Activated CD4-positive, alpha-beta memory T cell treated with anti-CD3 and anti-CD28 coated beads for 36 hours (primary cell): ENCODE data around the gene MED14. TPM values are rescaled to one million over a fixed set of nuclear protein-coding genes. Genes with fewer than 3 reads are reported as not detected.

Source experiments
- CTCF ChIA-PET: fragments of 350-600 bp; sonication (Branson Sonifier 250); formaldehyde crosslinking; loops from one replicate; lab custom pipeline; 2021; ENCODE audit warnings: antibody characterized with exemption, inconsistent platforms; lab: Charles Lee
- POLR2A ChIA-PET: fragments of 350-600 bp; sonication (Branson Sonifier 250); formaldehyde crosslinking; loops from one replicate; lab custom pipeline; 2021; ENCODE audit warnings: antibody characterized with exemption; lab: Charles Lee
- DNase-seq: peaks from one replicate; pipeline ENCODE4 v3.0.0-alpha.2; 2020
- H3K27ac Mint-ChIP-seq: one replicate; pipeline ENCODE4 v1.8.0; 2021; ENCODE audit warnings: mixed read lengths
- H3K27me3 Mint-ChIP-seq: one replicate; pipeline ENCODE4 v1.8.0; 2021; ENCODE audit warnings: mixed read lengths
- H3K36me3 Mint-ChIP-seq: one replicate; pipeline ENCODE4 v1.8.0; 2021; ENCODE audit warnings: mixed read lengths
- H3K4me1 Mint-ChIP-seq: one replicate; pipeline ENCODE4 v1.8.0; 2021; ENCODE audit warnings: low read depth, mixed read lengths
- H3K4me3 Mint-ChIP-seq: one replicate; pipeline ENCODE4 v1.8.0; 2021; ENCODE audit warnings: mild to moderate bottlenecking, mixed read lengths
- H3K9me3 Mint-ChIP-seq: one replicate; pipeline ENCODE4 v1.8.0; 2021; ENCODE audit warnings: mixed read lengths
- intact Hi-C: fragments of 100-400 bp; cut with micrococcal nuclease; formaldehyde crosslinking; loops from one replicate; pipeline ENCODE4 v1.15.1; 2023
- total RNA-seq, 2 experiments: library from RNA; stranded (reverse); gene quantifications; one replicate each; pipeline ENCODE4 v1.2.3, GENCODE V29; 2021

The MED14 gene
- total RNA-seq, 2 experiments from 2014 or later: 46.4 to 49.4 TPM

GRCh38 chrX:40694802-40695201 lies 40.5 kb downstream of the MED14 start:
- no peak for DNase-seq
- Mint-ChIP-seq H3K27me3 (no peaks in the 10 kb centered on the region), H3K4me3 (no peak overlapping the region), H3K27ac (no peak overlapping the region), H3K9me3 (no peaks in the 10 kb centered on the region), H3K36me3 (peaks cover 11% of the 10 kb centered on the region), H3K4me1 (no peaks in the 10 kb centered on the region)
- intact Hi-C loops: no loop called here
- CTCF ChIA-PET: no interaction called here
- POLR2A ChIA-PET: no interaction called here

GRCh38 chrX:40688929-40689328 lies 46.4 kb downstream of the MED14 start:
- ChIA-PET POLR2A (no interaction called here), CTCF (no interaction called here)
- Mint-ChIP-seq H3K27ac (no peak overlapping the region), H3K27me3 (no peaks in the 10 kb centered on the region), H3K9me3 (no peaks in the 10 kb centered on the region), H3K4me3 (no peak overlapping the region), H3K4me1 (peaks cover 7% of the 10 kb centered on the region), H3K36me3 (peaks cover 19% of the 10 kb centered on the region)
- DNase-seq: no peak
- intact Hi-C loops: loop anchor here (2.0 kb wide), 1 partner anchor 26 kb away; no protein-coding TSS in a partner anchor

GRCh38 chrX:40687169-40687568 lies 48.2 kb downstream of the MED14 start:
- H3K4me3 Mint-ChIP-seq: no peak overlapping the region
- no peak for DNase-seq
- CTCF ChIA-PET: interaction anchor here (0.7 to 1.9 kb wide), 3 partner anchors 36 to 451 kb away, joined by 3 to 7 read pairs (median 3); no protein-coding TSS in a partner anchor
- H3K36me3 Mint-ChIP-seq: peaks cover 17% of the 10 kb centered on the region
- POLR2A ChIA-PET: no interaction called here
- no peaks in the 10 kb centered on the region for H3K27me3 Mint-ChIP-seq
- H3K4me1 Mint-ChIP-seq: peaks cover 11% of the 10 kb centered on the region
- intact Hi-C loops: no loop called here
- no peaks in the 10 kb centered on the region for H3K9me3 Mint-ChIP-seq
- no peak overlapping the region for H3K27ac Mint-ChIP-seq

- H3K9me3 Mint-ChIP-seq: no peaks in the 10 kb centered on the region
- peaks cover 11% of the 10 kb centered on the region for H3K4me1 Mint-ChIP-seq
- H3K36me3 Mint-ChIP-seq: peaks cover 12% of the 10 kb centered on the region
- intact Hi-C loops: no loop called here
- POLR2A ChIA-PET: no interaction called here
- CTCF ChIA-PET: interaction anchor here (1.4 kb wide), 1 partner anchor 109 kb away, joined by 7 read pairs; no protein-coding TSS in a partner anchor
- H3K27me3 Mint-ChIP-seq: no peaks in the 10 kb centered on the region
- no peak overlapping the region for H3K4me3 Mint-ChIP-seq
- no peak overlapping the region for H3K27ac Mint-ChIP-seq
- DNase-seq: no peak
Observed at GRCh38 chrX:40685362-40685918, 49.9 kb downstream of the MED14 start.

DNA sequence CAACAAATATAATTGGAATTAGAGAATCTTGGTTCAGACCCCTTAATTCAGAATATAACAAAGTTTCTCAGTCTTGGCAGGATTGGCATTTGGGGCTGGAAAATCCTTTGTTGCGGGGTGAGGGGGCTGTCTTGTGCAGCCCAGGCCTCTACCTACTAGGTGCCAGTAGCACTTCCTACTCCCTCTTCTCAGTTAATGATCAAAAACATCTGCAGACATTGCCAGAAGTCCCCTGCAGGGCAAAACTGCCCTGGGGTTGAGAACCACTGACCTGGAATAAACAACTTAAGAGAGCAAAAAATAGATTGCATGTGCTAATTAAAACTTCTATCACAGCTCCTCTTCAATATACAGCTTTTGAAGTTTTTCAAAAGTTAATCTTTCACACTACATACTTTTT lies 51.2 kb downstream of the MED14 start:
- Mint-ChIP-seq H3K4me3 (no peak overlapping the region), H3K4me1 (peaks cover 11% of the 10 kb centered on the region), H3K27ac (no peak overlapping the region), H3K36me3 (peaks cover 14% of the 10 kb centered on the region), H3K27me3 (no peaks in the 10 kb centered on the region), H3K9me3 (no peaks in the 10 kb centered on the region)
- no peak for DNase-seq
- intact Hi-C loops: no loop called here
- ChIA-PET CTCF (interaction anchor here (1.2 kb wide), 1 partner anchor 33 kb away, joined by 3 read pairs; no protein-coding TSS in a partner anchor), POLR2A (no interaction called here)

- intact Hi-C loops: no loop called here
- ChIA-PET CTCF (interaction anchor here (0.9 to 1.2 kb wide), 2 partner anchors 32 to 111 kb away, joined by 3 read pairs; no protein-coding TSS in a partner anchor), POLR2A (no interaction called here)
- Mint-ChIP-seq H3K4me1 (peaks cover 12% of the 10 kb centered on the region), H3K9me3 (no peaks in the 10 kb centered on the region), H3K27ac (peak overlapping the region; percentile 13), H3K36me3 (peaks cover 15% of the 10 kb centered on the region), H3K27me3 (no peaks in the 10 kb centered on the region), H3K4me3 (no peak overlapping the region)
- DNase-seq: no peak
Observed at GRCh38 chrX:40683245-40683644, 52.1 kb downstream of the MED14 start.

GRCh38 chrX:40671126-40671525 lies 64.2 kb downstream of the MED14 start:
- intact Hi-C loops: no loop called here
- CTCF ChIA-PET: interaction anchor here (1.5 kb wide), 1 partner anchor 20 kb away, joined by 7 read pairs; no protein-coding TSS in a partner anchor
- H3K4me3 Mint-ChIP-seq: no peak overlapping the region
- no peaks in the 10 kb centered on the region for H3K9me3 Mint-ChIP-seq
- no peak overlapping the region for H3K27ac Mint-ChIP-seq
- POLR2A ChIA-PET: no interaction called here
- H3K4me1 Mint-ChIP-seq: no peaks in the 10 kb centered on the region
- H3K36me3 Mint-ChIP-seq: peaks cover 21% of the 10 kb centered on the region
- no peak for DNase-seq
- no peaks in the 10 kb centered on the region for H3K27me3 Mint-ChIP-seq

GRCh38 chrX:40663880-40664630 lies 71.3 kb downstream of the MED14 start:
- Mint-ChIP-seq H3K27me3 (no peaks in the 10 kb centered on the region), H3K4me1 (no peaks in the 10 kb centered on the region), H3K9me3 (no peaks in the 10 kb centered on the region), H3K27ac (peak overlapping the region; percentile 45), H3K4me3 (no peak overlapping the region), H3K36me3 (peaks cover 24% of the 10 kb centered on the region)
- intact Hi-C loops: no loop called here
- CTCF ChIA-PET: interaction anchor here (1.4 to 1.6 kb wide), 2 partner anchors 12 to 131 kb away, joined by 8 to 10 read pairs; no protein-coding TSS in a partner anchor
- POLR2A ChIA-PET: no interaction called here
- DNase-seq: no peak

DNA sequence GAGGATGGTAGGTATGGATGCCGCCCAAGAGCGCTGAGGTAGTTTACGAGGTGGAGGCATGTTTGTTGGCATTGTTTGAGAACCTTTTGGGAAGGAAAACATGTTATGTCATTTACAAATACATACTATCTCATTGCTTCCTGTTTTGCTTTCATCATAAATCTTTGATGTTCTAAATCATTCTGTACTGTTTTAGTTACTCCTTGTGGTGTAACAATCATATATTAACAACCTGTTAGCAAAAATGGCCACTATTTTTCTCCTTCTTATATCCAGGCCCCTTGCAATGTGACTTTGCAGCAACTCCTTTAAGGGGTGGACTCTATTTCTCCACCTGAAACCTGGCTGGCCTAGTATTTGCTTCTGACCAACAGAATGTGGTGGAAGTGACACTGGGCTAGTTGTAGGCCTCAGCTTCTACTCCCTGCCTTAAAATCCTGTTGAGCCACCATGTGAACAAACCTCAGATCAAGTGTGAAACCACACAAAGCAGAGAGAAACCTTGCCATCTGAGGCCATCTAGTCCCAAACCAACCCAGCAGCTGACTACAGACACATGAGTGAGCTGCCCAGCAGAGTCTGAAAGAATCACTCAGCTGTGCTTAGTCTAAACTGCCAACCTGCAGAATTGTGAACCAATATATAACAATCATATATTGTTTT lies 72.1 kb downstream of the MED14 start:
- intact Hi-C loops: no loop called here
- Mint-ChIP-seq H3K36me3 (peaks cover 24% of the 10 kb centered on the region), H3K9me3 (no peaks in the 10 kb centered on the region), H3K27ac (peak overlapping the region; percentile 42), H3K4me3 (no peak overlapping the region), H3K4me1 (no peaks in the 10 kb centered on the region), H3K27me3 (no peaks in the 10 kb centered on the region)
- POLR2A ChIA-PET: no interaction called here
- CTCF ChIA-PET: interaction anchor here (1.4 to 1.6 kb wide), 2 partner anchors 12 to 131 kb away, joined by 8 to 10 read pairs; no protein-coding TSS in a partner anchor
- no peak for DNase-seq

DNA sequence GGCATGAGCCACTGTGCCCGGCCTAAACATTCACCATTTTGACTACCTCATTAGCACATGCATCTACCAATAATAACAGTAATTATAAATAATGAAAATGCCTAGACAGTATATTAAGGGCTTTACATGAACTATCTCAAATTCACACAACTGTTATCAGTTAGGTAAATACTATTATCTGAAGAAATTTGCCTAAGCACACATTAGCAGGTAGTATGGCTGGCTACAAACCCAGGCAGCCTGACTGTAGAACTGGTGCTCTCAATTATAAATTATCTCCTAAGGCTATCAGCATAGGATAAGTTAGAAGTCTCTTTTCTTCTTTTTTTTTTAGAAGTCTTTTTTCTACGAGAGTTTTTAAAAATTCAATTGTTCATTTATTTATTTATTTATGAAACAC lies 73.9 kb downstream of the MED14 start:
- Mint-ChIP-seq H3K9me3 (no peaks in the 10 kb centered on the region), H3K27me3 (no peaks in the 10 kb centered on the region), H3K36me3 (peaks cover 13% of the 10 kb centered on the region), H3K4me3 (no peak overlapping the region), H3K27ac (no peak overlapping the region), H3K4me1 (no peaks in the 10 kb centered on the region)
- POLR2A ChIA-PET: no interaction called here
- intact Hi-C loops: no loop called here
- CTCF ChIA-PET: interaction anchor here (0.9 kb wide), 1 partner anchor 10 kb away, joined by 3 read pairs; no protein-coding TSS in a partner anchor
- DNase-seq: no peak

DNA sequence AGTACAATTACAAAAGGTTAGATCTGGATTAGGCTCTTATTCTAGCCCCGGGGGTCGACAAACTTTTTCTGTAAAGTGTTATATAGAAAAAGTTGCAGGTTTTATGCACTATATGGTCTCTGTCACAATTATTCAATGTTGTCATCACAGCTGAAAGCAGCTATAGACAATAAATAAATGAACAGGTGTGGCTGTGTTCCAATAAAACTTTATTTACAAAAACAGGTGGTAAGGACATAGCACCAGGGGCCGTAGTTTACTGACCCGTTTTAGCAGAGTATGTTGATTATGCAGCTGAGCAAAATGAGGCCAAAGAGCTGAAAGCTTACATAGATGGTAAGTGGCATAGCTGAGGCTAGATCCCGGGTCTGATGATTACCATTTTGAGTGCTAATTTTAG lies 75.0 kb downstream of the MED14 start:
- peaks cover 10% of the 10 kb centered on the region for H3K36me3 Mint-ChIP-seq

GRCh38 chrX:40653535-40653934 lies 81.8 kb downstream of the MED14 start:
- Mint-ChIP-seq H3K9me3 (no peaks in the 10 kb centered on the region), H3K27me3 (no peaks in the 10 kb centered on the region), H3K27ac (no peak overlapping the region), H3K36me3 (no peaks in the 10 kb centered on the region), H3K4me3 (no peak overlapping the region), H3K4me1 (peaks cover 1% of the 10 kb centered on the region)
- DNase-seq: no peak
- CTCF ChIA-PET: interaction anchor here (2.1 to 4.8 kb wide), 3 partner anchors 109 to 527 kb away, joined by 5 to 79 read pairs (median 27); no protein-coding TSS in a partner anchor
- POLR2A ChIA-PET: no interaction called here
- intact Hi-C loops: no loop called here

More for the DNA sequence above, 75.0 kb downstream of the MED14 start:
- intact Hi-C loops: no loop called here
- Mint-ChIP-seq H3K27me3 (no peaks in the 10 kb centered on the region), H3K4me1 (no peaks in the 10 kb centered on the region), H3K4me3 (no peak overlapping the region), H3K9me3 (no peaks in the 10 kb centered on the region), H3K27ac (no peak overlapping the region)
- ChIA-PET POLR2A (no interaction called here), CTCF (no interaction called here)
- no peak for DNase-seq
